ENCODE results near the gene ZDHHC18.
"Not testable (repeated sequence)": the region's sequence is repeated elsewhere in the genome, so short reads cannot be mapped to it uniquely, and the experiment has no call there.

Gene ZDHHC18

DNA sequence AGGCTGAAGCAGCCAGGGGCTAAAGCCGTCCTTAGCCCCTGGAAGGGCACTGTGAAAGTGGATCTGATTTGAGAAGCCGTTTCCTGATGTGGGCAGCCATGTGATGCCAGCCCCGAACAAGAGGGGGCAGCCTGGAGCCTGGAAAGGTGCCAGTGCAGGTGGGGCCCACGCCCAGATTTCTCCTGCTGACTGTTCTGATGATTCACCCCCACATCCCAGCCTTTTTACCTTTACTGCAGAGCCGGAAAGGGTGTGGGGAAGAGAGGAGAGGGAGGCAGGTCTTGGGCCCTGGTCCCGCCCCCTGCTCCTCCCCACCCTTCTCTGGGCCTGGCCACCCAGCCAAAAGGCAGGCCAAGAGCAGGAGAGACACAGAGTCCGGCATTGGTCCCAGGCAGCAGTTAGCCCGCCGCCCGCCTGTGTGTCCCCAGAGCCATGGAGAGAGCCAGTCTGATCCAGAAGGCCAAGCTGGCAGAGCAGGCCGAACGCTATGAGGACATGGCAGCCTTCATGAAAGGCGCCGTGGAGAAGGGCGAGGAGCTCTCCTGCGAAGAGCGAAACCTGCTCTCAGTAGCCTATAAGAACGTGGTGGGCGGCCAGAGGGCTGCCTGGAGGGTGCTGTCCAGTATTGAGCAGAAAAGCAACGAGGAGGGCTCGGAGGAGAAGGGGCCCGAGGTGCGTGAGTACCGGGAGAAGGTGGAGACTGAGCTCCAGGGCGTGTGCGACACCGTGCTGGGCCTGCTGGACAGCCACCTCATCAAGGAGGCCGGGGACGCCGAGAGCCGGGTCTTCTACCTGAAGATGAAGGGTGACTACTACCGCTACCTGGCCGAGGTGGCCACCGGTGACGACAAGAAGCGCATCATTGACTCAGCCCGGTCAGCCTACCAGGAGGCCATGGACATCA, 36.5 kb downstream of the ZDHHC18 start, which contains the start of gene SFN:
SFN (plus strand) TSS at position 369 of the 904 bp plus-strand sequence; CDS start at position 433, 64 bp downstream.
- H3K4me3 ChIP-seq (ENCODE audit: control insufficient read depth, low read depth, low read length) = no peak within 1 kb of the TSS
- TF ChIP-seq, protein P1, sequence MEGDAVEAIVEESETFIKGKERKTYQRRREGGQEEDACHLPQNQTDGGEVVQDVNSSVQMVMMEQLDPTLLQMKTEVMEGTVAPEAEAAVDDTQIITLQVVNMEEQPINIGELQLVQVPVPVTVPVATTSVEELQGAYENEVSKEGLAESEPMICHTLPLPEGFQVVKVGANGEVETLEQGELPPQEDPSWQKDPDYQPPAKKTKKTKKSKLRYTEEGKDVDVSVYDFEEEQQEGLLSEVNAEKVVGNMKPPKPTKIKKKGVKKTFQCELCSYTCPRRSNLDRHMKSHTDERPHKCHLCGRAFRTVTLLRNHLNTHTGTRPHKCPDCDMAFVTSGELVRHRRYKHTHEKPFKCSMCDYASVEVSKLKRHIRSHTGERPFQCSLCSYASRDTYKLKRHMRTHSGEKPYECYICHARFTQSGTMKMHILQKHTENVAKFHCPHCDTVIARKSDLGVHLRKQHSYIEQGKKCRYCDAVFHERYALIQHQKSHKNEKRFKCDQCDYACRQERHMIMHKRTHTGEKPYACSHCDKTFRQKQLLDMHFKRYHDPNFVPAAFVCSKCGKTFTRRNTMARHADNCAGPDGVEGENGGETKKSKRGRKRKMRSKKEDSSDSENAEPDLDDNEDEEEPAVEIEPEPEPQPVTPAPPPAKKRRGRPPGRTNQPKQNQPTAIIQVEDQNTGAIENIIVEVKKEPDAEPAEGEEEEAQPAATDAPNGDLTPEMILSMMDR (conservative IDR thresholded peaks at IDR 0.05; ENCODE audit: control insufficient read depth, insufficient read depth, low read depth, low read length) = peak; percentile 17
- no peak for DNase-seq (ENCODE audit: low read depth)

DNA sequence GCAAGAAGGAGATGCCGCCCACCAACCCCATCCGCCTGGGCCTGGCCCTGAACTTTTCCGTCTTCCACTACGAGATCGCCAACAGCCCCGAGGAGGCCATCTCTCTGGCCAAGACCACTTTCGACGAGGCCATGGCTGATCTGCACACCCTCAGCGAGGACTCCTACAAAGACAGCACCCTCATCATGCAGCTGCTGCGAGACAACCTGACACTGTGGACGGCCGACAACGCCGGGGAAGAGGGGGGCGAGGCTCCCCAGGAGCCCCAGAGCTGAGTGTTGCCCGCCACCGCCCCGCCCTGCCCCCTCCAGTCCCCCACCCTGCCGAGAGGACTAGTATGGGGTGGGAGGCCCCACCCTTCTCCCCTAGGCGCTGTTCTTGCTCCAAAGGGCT, 37.2 kb downstream of the ZDHHC18 start:
- TF ChIP-seq, protein P1 (conservative IDR thresholded peaks at IDR 0.05; ENCODE audit: control insufficient read depth, insufficient read depth, low read depth, low read length) = no peak
- H3K4me3 ChIP-seq (ENCODE audit: control insufficient read depth, low read depth, low read length) = no peak overlapping the region
- DNase-seq (ENCODE audit: low read depth) = no peak

DNA sequence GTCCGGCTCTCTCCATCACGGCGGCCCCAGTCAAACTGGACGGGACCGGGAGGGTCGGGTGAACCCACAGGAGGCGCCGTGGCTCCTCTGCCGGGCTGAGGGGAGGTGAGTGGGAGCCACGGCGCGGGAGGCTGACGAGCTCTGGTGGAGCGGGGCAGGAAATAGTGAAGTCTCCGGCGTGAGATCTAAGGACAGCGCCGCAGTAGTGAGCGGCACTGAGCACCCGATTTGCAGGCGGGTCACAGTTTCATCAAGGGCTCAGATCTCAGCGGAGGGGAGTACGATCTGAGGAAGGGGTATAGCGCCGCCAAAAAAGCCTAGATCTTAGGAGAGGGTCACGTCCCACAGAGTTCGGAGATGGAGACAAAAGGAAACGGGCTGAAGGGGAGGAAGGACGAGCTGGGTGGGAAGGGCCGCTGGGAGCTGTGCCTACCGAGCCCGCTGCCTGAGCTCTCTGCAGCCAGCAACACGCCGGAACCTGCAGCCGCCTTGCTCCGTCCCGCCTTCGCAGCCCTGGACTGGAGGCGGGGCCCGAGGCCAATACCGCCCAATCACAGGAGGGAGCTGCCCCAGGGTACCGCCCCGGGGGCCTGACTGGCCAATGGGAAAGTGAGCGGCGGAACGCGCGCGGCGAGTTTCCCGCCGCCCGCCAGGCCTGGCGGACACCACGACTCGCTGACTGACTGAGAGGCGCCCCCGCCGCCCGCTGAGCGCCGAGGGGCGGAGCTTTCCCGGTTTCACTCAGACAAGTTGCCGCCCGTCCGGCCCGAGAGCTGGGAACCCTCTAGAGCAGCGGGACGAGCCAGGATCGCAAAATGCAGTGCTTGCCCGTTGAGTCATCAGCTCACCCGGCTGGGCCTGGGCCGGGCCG, 38.4 kb downstream of the ZDHHC18 start:
- TF ChIP-seq, protein P1 (conservative IDR thresholded peaks at IDR 0.05; ENCODE audit: control insufficient read depth, insufficient read depth, low read depth, low read length) = no peak
- DNase-seq (ENCODE audit: low read depth) = peak; percentile 97
- peak overlapping the region; percentile 59 for H3K4me3 ChIP-seq (ENCODE audit: control insufficient read depth, low read depth, low read length)

GRCh38 chr1:26873097-26873496, 46.6 kb downstream of the ZDHHC18 start:
- DNase-seq (ENCODE audit: low read depth); H3K4me3 ChIP-seq (ENCODE audit: control insufficient read depth, low read depth, low read length): not testable (repeated sequence)

GRCh38 chr1:26874896-26875295, 48.4 kb downstream of the ZDHHC18 start:
- TF ChIP-seq, protein P1 (conservative IDR thresholded peaks at IDR 0.05; ENCODE audit: control insufficient read depth, insufficient read depth, low read depth, low read length) = no peak
- DNase-seq (ENCODE audit: low read depth) = no peak
- no peak overlapping the region for H3K4me3 ChIP-seq (ENCODE audit: control insufficient read depth, low read depth, low read length)

DNA sequence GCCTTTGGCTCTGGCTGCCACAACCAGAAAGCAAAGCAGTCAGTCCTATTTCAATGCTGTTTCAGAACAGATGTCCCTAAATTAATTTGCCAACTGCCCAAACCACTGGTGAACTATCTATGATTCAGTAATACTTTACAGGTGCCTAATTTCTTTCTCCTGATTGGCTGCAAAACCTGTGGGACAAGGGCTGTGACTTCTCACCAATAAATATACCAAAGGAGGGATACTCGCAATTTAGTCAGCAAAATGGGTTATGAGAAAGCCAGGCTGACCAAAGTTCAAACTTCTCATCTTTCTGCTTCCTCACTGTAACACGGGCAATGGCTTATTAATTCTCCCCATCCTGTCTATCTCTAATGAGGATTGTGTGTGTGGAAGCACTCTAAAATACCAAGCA, 50.8 kb downstream of the ZDHHC18 start:
- TF ChIP-seq, protein P1 (conservative IDR thresholded peaks at IDR 0.05; ENCODE audit: control insufficient read depth, insufficient read depth, low read depth, low read length) = no peak
- no peak overlapping the region for H3K4me3 ChIP-seq (ENCODE audit: control insufficient read depth, low read depth, low read length)
- DNase-seq (ENCODE audit: low read depth) = no peak

- H3K4me3 ChIP-seq (ENCODE audit: control insufficient read depth, low read depth, low read length) = no peak overlapping the region
- TF ChIP-seq, protein P1 (conservative IDR thresholded peaks at IDR 0.05; ENCODE audit: control insufficient read depth, insufficient read depth, low read depth, low read length) = no peak
- no peak for DNase-seq (ENCODE audit: low read depth)
Measured at GRCh38 chr1:26879793-26880192, 53.3 kb downstream of the ZDHHC18 start.

- H3K4me3 ChIP-seq (ENCODE audit: control insufficient read depth, low read depth, low read length); DNase-seq (ENCODE audit: low read depth): not testable (repeated sequence)
Measured at GRCh38 chr1:26881611-26882010, 55.1 kb downstream of the ZDHHC18 start.

All from fibroblast of mammary gland (primary cell).